Epithelial cell of esophagus (primary cell): ENCODE measurements around the gene TANGO2.

Experiments used
- DNase-seq: peaks from one replicate; pipeline ENCODE4 v3.0.0; 2010; ENCODE audit warnings: low read depth
- H3K4me3 ChIP-seq: 2 replicates; pipeline ENCODE4 v1.5.1; 2011; ENCODE audit warnings: mild to moderate bottlenecking, low read length, control low read depth
- CTCF ChIP-seq: IDR thresholded peaks from 2 replicates; pipeline ENCODE4 v1.5.1; 2011; ENCODE audit warnings: low read depth, mild to moderate bottlenecking, low read length, control low read depth, inconsistent platforms; ENCODE audit not compliant: insufficient read depth; ENCODE audit errors: missing control alignments

The TANGO2 gene

GRCh38 chr22:20107951-20108756, 87.2 kb downstream of the TANGO2 start:
- no peak for TF ChIP-seq CTCF
- no peak for DNase-seq
- H3K4me3 ChIP-seq: no peak overlapping the region

GRCh38 chr22:20108757-20109230, 87.9 kb downstream of the TANGO2 start:
- no peak for DNase-seq
- TF ChIP-seq CTCF: no peak
- no peak overlapping the region for H3K4me3 ChIP-seq

DNA sequence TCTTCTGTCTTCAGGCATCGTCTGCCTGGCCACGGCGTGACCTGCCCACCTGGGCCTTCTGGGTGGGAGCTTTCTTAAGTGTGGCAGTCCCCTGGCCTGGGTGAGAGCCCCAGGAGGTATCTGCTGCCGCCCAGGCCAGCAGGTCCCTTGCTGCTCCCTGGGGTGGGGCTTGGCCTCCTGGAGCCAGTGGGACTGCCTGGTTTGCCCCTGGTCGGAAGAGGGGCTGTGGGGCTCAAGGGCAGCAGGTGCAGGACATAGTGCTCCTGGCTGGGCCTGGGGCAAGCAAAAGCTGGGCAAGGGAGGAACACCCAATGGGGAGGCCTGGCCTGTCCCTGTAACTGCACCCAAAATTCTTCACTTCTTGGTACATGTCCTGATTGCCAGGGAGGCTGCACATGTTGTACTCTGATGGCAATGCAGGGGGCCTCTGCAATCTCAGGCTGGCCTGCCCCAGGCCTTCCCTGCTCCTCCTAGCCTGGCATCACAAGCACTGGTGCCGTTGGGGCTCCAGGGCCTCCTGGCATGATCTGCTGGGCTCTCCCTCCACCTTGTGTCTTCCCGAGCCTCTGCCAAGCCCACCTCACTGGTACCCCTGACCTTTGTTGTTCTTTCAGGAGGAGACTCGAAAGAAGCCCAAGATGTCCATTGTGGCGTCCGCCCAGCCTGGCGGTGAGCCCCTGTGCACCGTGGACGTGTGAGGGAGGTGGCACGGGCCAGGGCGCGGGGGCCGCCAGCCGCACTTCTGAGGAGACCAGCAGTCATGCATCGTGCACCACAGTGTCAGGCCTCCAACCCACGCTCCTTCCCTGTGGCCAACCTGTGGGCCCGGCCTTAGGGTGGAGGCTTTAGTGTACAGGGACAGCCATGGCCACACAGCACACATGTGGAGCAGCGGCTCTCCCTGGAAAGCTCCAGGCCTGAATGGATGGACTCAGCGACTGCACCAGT, 88.8 kb downstream of the TANGO2 start:
- TF ChIP-seq CTCF: no peak

GRCh38 chr22:20110359-20110985, 89.6 kb downstream of the TANGO2 start:
- no peak overlapping the region for H3K4me3 ChIP-seq
- DNase-seq: no peak
- no peak for TF ChIP-seq CTCF

More for the DNA sequence above, 88.8 kb downstream of the TANGO2 start:
- no peak for DNase-seq
- H3K4me3 ChIP-seq: no peak overlapping the region

- DNase-seq: peak; percentile 32
- H3K4me3 ChIP-seq: no peak overlapping the region
- TF ChIP-seq CTCF: peak; percentile 39
Observed at GRCh38 chr22:20111045-20111688, 90.3 kb downstream of the TANGO2 start.
